Measurements from ENCODE around the gene SMIM32. TPM values are rescaled to one million over a fixed set of nuclear protein-coding genes. Genes with fewer than 3 reads are reported as not detected.

SMIM32 gene
- total and polyA plus RNA-seq, 9 of the 15 experiments (the other 6 are each of a cell fraction or from before 2014, with no cell fraction given): not detected

DNA sequence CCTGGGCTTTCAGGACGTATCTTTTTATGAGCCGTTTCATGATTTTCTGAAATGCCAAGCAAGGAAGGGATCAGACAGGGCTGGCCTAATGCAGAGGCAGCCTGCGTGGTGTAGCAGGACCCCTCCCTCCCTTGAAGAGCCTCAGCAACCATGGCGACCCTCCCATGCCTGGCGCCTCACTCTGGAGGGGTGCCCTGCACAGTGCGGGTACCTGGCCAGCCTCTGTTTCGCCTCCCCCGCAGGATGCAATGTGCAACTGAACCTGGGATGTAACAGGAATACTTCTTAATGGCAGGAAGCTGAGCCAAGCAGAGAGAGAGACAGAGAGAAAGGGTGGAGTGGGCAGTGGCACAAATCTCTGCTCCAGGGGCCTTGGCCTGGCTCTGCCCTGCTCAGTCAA, 23.3 kb upstream of the SMIM32 start:
- H3K27me3 ChIP-seq (ENCODE audit: control insufficient read depth in 2 of 2, insufficient read depth in 2 of 2, low read length in 2 of 2): peaks cover 5 to 41% of the 10 kb centered on the region in 2 experiments; a peak in 4 of 5 replicates
- intact Hi-C loops (cut with micrococcal nuclease): no loop called here
- no peak overlapping the region for H2AFZ ChIP-seq (ENCODE audit: low read depth, low read length)
- no peak overlapping the region; a peak in 1 of 4 replicates for H3K9ac ChIP-seq (ENCODE audit: insufficient read depth in 1 of 2, low read depth in 2 of 2, low read length in 2 of 2)
- no peaks in the 10 kb centered on the region for H3K36me3 ChIP-seq (ENCODE audit: control insufficient read depth, insufficient read depth, low read length)
- no peak for FAIRE-seq
- ChIA-PET CTCF (ENCODE audit: low intra/inter-chr PET ratio) (no interaction called here), POLR2A (no interaction called here)
- H3K9me1 ChIP-seq (ENCODE audit: control insufficient read depth, insufficient read depth, low read length): no peaks in the 10 kb centered on the region
- ATAC-seq: no peak
- in situ Hi-C loops (cut with MboI): no loop called here
- DNase-seq (ENCODE audit: extremely low read depth in 1 of 4, low spot score in 3 of 4): no peak
- no peaks in the 10 kb centered on the region for H3K9me3 ChIP-seq (replicated peaks; ENCODE audit: control insufficient read depth, insufficient read depth, low read depth, low read length)
- peaks cover 0 to 2% of the 10 kb centered on the region in 2 experiments; a peak in 1 of 5 replicates for H3K4me1 ChIP-seq (replicated peaks in 1 of 2; ENCODE audit: control insufficient read depth in 2 of 2, insufficient read depth in 2 of 2, low read length in 2 of 2)
- TF ChIP-seq ZNF384 (IDR thresholded peaks at IDR 0.05; ENCODE audit: low read depth, low read length) (no peak), HMG20B (CRISPR knock-in tag; IDR thresholded peaks at IDR 0.05) (no peak), MXI1 (IDR thresholded peaks at IDR 0.05; ENCODE audit: low read depth, low read length) (no peak), ZNF644 (tag; IDR thresholded peaks at IDR 0.05; ENCODE audit: low read depth) (no peak), FOXJ3 (CRISPR knock-in tag; IDR thresholded peaks at IDR 0.05) (no peak), POLR2A (conservative IDR thresholded peaks at IDR 0.05) (no peak), KHSRP (IDR thresholded peaks at IDR 0.05) (no peak)
- no peaks in the 10 kb centered on the region for H3K79me2 ChIP-seq (ENCODE audit: control insufficient read depth, insufficient read depth, low read length)
- no peak overlapping the region for H3K27ac ChIP-seq (ENCODE audit: extremely low read depth, low read depth, low read length)
- BruUV-seq (replicated peaks): no TSS peak
- WGBS (ENCODE audit: insufficient coverage, low coverage, missing lambda C conversion rate): under 1% methylated on average over 8 of the region's 8 CpGs
- no peak overlapping the region for H3K4me2 ChIP-seq (ENCODE audit: insufficient read depth, low read length)
- no peaks in the 10 kb centered on the region; the same call in 1 of the 2 replicates for H4K20me1 ChIP-seq (replicated peaks; ENCODE audit: control insufficient read depth, insufficient read depth, low read length)
- H3K4me3 ChIP-seq: no peak overlapping the region

DNA sequence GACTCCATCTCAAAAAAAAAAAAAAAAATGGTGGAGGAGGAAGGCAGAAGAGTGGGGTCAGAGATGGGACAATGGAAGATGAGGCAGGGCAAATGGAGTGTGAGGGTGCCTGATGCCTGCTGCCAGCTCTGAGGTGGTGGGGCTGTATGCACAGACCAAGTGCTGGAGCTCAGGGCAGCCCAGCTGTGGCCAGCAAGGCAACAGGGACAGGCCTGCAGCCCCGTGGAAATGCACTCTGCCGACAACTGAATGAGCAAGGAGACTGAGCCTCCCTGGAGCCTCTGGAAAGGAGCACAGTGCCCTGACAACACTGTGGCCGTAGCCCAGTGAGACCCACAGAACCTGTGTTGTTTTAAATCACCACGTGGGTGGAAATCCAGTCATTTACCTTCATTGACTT, 22.9 kb upstream of the SMIM32 start:
- DNase-seq (ENCODE audit: extremely low read depth in 1 of 4, low spot score in 3 of 4) (no peak), ATAC-seq (no peak), FAIRE-seq (no peak)
- no TSS peak for BruUV-seq (replicated peaks)
- H3K36me3 ChIP-seq (ENCODE audit: control insufficient read depth, insufficient read depth, low read length): no peaks in the 10 kb centered on the region
- no peak overlapping the region for H3K9ac ChIP-seq (ENCODE audit: insufficient read depth in 1 of 2, low read depth in 2 of 2, low read length in 2 of 2)
- 0% methylated on average over 4 of the region's 4 CpGs for WGBS (ENCODE audit: insufficient coverage, low coverage, missing lambda C conversion rate)
- H3K4me2 ChIP-seq (ENCODE audit: insufficient read depth, low read length): no peak overlapping the region
- H3K27ac ChIP-seq (ENCODE audit: extremely low read depth, low read depth, low read length): no peak overlapping the region
- peaks cover 0 to 2% of the 10 kb centered on the region in 2 experiments; a peak in 1 of 5 replicates for H3K4me1 ChIP-seq (replicated peaks in 1 of 2; ENCODE audit: control insufficient read depth in 2 of 2, insufficient read depth in 2 of 2, low read length in 2 of 2)
- H4K20me1 ChIP-seq (replicated peaks; ENCODE audit: control insufficient read depth, insufficient read depth, low read length): no peaks in the 10 kb centered on the region; the same call in 1 of the 2 replicates
- CTCF ChIA-PET (ENCODE audit: low intra/inter-chr PET ratio): no interaction called here
- intact Hi-C loops (cut with micrococcal nuclease) (no loop called here), in situ Hi-C loops (cut with MboI) (no loop called here)
- H3K9me1 ChIP-seq (ENCODE audit: control insufficient read depth, insufficient read depth, low read length): no peaks in the 10 kb centered on the region
- H3K27me3 ChIP-seq (ENCODE audit: control insufficient read depth in 2 of 2, insufficient read depth in 2 of 2, low read length in 2 of 2): peaks cover 5 to 42% of the 10 kb centered on the region in 2 experiments; a peak in 4 of 5 replicates
- H2AFZ ChIP-seq (ENCODE audit: low read depth, low read length): no peak overlapping the region
- TF ChIP-seq XRCC4 (IDR thresholded peaks at IDR 0.05; ENCODE audit: extremely low read depth, insufficient read depth, insufficient read length) (no peak), POLR3A (IDR thresholded peaks at IDR 0.05; ENCODE audit: borderline replicate concordance, extremely low read depth, insufficient read depth, insufficient read length) (no peak), ZNF133 (CRISPR knock-in tag; IDR thresholded peaks at IDR 0.05) (no peak), ILK (tag; IDR thresholded peaks at IDR 0.05; ENCODE audit: borderline replicate concordance, low read depth) (no peak), TEAD4 (IDR thresholded peaks at IDR 0.05; ENCODE audit: low read length) (no peak), TEAD4 (CRISPR knock-in tag; IDR thresholded peaks at IDR 0.05; ENCODE audit: borderline replicate concordance) (no peak)
- TF ChIP-seq, protein P1, sequence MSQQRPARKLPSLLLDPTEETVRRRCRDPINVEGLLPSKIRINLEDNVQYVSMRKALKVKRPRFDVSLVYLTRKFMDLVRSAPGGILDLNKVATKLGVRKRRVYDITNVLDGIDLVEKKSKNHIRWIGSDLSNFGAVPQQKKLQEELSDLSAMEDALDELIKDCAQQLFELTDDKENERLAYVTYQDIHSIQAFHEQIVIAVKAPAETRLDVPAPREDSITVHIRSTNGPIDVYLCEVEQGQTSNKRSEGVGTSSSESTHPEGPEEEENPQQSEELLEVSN (IDR thresholded peaks at IDR 0.05; ENCODE audit: borderline replicate concordance in 1 of 2, extremely low read depth in 1 of 2, insufficient read depth in 1 of 2, insufficient read length in 1 of 2, low read depth in 1 of 2, low read length in 1 of 2, poor library complexity in 1 of 2, severe bottlenecking in 1 of 2): no peak
- H3K79me2 ChIP-seq (ENCODE audit: control insufficient read depth, insufficient read depth, low read length): no peaks in the 10 kb centered on the region
- POLR2A ChIA-PET: no interaction called here
- H3K9me3 ChIP-seq (replicated peaks; ENCODE audit: control insufficient read depth, insufficient read depth, low read depth, low read length): no peaks in the 10 kb centered on the region
- H3K4me3 ChIP-seq: no peak overlapping the region

Measured in K562 (cell line).